Mammary epithelial cell (primary cell): Measurements from ENCODE around the gene SNAP91.

Experiments
- CTCF ChIP-seq, 2 donors: IDR thresholded peaks in 1 of 2; conservative IDR thresholded peaks in 1 of 2; 2 replicates each; pipeline ENCODE4 v1.5.1; 2011 to 2012; ENCODE audit warnings: inconsistent platforms in 2 of 2, low read length in 2 of 2, mild to moderate bottlenecking in 2 of 2, control low read depth in 1 of 2, low read depth in 1 of 2; ENCODE audit not compliant: insufficient read depth in 1 of 2; ENCODE audit errors: extremely low read depth in 1 of 2
- EZH2 ChIP-seq: IDR thresholded peaks from 2 replicates; pipeline ENCODE4 v1.6.1; 2012; ENCODE audit warnings: low read length, inconsistent platforms, borderline replicate concordance

DNA sequence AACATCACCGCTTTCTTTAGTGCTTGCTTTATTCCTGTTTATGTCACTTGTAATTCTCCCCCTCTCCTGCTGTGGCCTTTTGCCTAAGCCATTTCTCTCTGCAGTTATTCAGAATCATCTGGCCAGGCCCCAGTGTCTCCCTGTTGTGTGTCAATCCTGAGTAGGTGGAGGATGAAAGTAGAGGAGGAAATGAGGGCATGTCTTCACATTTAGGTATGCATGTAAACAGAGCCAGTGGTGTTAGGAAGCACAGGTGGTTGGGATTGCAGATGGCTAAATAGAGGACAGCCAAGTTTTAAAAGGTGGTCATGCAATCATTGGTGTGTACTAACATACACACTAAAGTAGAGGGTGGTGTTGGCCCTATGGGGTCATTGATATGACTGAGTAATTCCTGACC is 191.4 kb downstream of the SNAP91 start:
- TF ChIP-seq CTCF (conservative IDR thresholded peaks at IDR 0.05 in 1 of 2, IDR thresholded peaks at IDR 0.05 in 1 of 2; ENCODE audit: extremely low read depth in 1 of 2, insufficient read depth in 1 of 2, low read depth in 1 of 2, low read length in 2 of 2), result no peak
- TF ChIP-seq EZH2, result no peak
